GM19468 (cell line): Measurements from ENCODE around the gene AMZ1.
"Not testable (repeated sequence)": the region's sequence is repeated elsewhere in the genome, so short reads cannot be mapped to it uniquely, and the experiment has no call there.

Experiments
- ATAC-seq: cut with Tn5 transposase; IDR thresholded peaks from one replicate; pipeline ENCODE4 v1.9.1; 2021; ENCODE audit warnings: mild to moderate bottlenecking, moderate library complexity, moderate number of reproducible peaks; ENCODE audit not compliant: unreplicated experiment; ENCODE audit errors: extremely low read depth

The AMZ1 gene

GRCh38 chr7:2723138-2723850 is 35.3 kb downstream of the AMZ1 start:
- ATAC-seq, result no peak

DNA sequence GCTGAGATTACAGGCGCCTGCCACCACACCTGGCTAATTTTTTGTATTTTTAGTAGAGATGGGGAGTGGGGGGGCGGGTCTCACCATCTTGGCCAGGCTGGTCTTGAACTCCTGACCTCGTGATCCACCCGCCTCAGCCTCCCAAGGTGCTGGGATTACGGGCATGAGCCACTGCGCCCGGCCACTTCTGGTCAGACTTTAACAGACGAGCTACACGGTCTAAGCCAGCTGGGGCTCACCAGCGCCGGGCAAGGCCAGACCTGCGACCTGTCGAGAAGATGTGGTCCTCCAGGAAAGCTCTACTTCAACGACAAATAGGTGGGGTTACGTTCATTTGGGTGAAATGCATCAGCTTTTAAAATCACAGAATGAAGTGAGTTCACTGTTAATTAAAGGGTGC is 36.0 kb downstream of the AMZ1 start:
- ATAC-seq, result not testable (repeated sequence)

GRCh38 chr7:2724453-2725177 is 36.6 kb downstream of the AMZ1 start:
- no peak for ATAC-seq

DNA sequence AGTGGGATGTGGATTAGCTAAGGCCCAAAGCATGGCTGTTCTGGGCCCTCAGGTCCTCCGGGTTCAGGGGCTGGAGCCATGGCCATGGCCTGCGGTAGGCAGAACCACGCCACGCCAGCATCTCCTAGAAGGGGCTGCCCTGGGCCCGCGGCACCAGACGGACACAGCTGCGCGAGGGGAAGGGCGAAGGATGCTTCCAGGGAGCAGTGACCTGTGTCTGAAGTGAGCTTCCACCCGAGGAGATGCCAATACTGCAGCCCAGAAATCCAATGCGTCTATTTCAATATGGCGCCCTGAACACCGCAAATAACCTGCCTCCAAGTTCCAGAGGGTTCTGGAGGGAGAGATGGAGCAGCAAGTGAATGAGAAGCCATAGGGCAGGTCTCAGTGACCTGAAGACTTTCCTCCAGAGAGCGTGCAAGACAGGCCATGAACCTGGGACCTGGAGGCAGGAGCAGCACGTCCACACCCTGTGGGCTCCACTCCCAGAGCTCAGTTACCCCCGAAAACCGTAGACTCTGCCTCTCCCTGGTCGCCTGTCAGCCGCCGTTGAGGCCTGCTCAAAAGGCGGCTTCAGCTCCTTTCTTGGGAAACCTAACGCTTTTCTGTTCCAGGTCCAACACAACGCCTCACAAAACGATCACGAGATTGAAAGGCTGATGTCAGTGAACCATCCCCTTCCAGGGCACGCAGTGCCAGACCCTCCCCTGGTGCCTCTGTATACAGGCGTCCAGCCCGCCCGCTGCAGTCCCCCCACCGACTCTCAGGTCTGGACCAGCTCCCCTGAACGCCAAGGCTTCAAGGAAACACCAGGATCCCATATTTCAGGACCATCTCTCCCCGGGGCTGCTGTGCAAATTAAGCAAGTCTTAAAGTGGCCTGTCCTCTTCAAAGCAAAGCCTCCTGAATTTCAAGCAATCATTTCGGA is 37.4 kb downstream of the AMZ1 start:
- ATAC-seq, result no peak

- ATAC-seq, result no peak
These were observed 38.5 kb downstream of the AMZ1 start for GRCh38 chr7:2726316-2727018.

DNA sequence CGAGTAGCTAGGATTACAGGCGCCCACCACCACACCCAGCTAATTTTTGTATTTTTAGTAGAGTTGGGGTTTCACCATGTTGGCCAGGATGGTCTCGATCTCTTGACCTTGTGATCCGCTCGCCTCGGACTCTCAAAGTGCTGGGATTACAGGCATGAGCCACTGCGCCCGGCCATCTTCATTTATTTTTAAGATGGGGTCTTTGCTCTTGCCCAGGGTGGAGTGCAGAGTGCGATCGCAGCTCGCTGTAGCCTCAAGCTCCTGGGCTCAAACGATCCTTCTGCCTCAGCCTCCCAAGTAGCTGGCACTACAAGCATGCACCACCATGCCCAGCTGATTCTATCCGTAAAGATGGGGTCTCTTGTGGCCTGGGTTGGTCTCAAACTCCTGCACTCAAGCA is 39.2 kb downstream of the AMZ1 start:
- not testable (repeated sequence) for ATAC-seq

DNA sequence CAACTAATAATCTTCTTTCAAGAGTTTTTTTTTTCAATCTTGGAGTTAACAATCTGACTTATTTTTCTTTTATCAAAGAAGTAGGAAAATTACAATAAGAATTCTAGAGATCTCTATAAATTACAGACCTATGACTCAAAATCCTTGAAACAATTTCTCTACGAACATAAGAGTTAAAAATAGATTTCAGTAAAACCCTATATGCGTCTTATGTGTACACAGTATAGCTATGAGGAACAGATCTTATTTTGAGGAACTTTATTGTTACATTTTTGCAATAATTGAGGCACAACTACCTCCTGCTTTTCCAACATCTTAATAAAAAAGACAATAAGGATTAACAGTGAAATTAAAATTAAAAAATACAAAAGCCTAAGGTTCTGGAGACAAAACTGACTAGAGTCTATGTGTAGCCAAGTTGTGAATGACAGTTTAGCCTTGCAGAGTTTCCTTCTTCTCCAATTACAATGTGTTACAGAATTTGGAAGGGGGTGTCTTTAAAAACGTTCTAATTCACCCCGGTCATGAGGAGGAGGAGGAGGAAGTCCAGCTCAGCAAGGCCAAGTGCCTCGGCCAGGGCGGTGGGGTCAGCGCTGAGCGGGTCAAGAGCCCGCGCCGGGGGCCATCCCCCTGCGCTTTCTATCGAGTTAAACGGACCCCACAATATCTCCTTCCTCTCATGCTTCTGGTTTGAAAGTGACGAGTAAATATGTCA is 40.5 kb downstream of the AMZ1 start:
- ATAC-seq, result no peak

DNA sequence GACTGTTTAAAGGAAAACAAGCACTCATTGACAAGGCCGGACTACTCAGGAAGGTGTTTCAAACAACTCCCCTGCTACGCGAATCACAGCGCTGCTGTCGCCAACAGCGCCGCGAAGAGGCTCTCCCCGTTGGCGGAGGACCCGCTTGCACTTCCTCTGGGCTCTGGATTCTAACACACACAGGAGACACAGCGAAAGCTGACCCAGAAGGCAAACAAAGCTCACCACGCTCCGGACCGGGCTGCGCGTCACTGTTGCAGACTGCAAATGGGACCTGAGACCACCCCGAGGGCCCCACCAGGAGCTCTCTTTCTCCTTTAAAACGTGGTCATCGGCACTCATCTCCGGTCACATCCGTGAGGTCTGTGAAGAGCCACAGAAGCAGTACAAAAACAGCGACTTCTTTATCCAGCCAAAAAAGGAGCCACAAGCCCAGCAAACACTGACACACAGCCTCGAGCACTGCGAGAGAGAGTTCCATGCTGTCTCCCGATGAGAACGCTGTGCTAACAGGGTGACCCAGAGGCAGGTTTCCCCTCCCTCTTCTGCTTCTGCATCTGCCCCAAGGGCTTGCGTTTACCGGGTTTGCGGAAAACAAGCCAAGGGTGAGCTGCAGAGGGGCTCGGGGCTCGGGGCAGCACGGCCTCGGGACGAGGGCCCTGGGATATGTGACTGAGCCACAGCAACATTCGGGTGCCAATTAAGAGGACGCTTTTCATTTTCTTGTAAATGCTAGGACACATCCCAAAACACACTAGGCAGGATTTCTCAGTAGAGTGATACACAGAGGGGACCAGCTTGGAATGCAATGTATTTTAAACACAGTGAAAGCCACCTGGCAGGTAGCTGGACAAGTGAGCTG is 41.3 kb downstream of the AMZ1 start:
- ATAC-seq, result no peak

GRCh38 chr7:2729893-2730716 is 42.1 kb downstream of the AMZ1 start:
- no peak for ATAC-seq

- ATAC-seq, result no peak
These were observed 43.1 kb downstream of the AMZ1 start for GRCh38 chr7:2730846-2731770.

GRCh38 chr7:2732388-2732787 is 44.4 kb downstream of the AMZ1 start:
- ATAC-seq, result no peak

DNA sequence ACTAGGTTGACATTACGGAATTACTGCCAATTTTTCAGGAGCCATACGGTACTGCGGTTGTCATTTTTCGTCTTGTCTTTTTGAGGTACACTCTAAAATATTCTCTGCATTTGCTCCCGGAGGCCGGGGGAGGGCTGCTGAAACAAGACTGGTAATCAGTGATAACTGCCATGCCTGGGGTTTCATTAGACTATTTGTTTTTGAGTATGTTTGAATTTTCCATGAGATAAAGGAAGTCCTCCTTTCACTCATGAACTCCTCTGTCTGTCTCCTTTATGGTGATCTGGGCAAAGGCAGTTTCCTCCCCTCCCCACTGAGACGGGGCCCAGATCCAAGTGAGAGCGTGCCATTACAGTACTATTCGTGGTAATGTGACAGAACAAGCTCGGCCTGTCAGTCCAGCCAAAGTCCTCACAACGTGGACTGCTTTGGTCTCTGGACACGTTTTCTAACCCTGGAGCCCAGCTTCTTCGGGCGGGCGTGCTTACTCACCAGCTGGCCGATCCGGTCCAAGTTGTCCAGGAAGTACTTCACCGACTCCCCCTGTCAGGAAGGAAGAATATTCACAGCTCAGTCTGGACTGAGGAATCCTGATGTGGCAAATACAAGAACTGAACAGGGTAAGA is 45.1 kb downstream of the AMZ1 start:
- ATAC-seq, result no peak

GRCh38 chr7:2734084-2734686 is 46.2 kb downstream of the AMZ1 start:
- no peak for ATAC-seq

GRCh38 chr7:2734751-2735571 is 47.0 kb downstream of the AMZ1 start:
- ATAC-seq, result no peak

DNA sequence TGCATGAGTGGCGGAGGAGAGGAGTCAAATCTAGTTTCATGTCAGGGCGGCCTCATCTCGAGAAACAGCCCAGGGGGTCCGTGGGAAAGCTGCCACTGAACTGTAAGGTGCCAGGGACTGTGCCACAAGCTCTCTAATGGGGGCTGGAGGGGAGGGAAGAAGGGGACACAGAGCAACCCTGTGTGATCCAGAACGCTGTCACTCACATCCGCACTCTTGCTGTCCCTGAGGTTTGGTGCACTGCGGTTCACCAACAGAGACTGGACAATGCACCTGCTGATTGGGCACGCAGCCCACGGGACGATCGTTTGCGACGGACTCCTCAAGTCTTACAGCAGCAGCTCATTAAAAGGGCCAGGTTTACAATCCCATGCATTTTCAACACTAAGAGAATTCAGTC is 47.7 kb downstream of the AMZ1 start:
- no peak for ATAC-seq
